Measurements from ENCODE around the gene ZP1. TPM values are rescaled to one million over a fixed set of nuclear protein-coding genes. Genes with fewer than 3 reads are reported as not detected.

ZP1 gene
- total RNA-seq, 1 donor from 2014 or later = not detected

DNA sequence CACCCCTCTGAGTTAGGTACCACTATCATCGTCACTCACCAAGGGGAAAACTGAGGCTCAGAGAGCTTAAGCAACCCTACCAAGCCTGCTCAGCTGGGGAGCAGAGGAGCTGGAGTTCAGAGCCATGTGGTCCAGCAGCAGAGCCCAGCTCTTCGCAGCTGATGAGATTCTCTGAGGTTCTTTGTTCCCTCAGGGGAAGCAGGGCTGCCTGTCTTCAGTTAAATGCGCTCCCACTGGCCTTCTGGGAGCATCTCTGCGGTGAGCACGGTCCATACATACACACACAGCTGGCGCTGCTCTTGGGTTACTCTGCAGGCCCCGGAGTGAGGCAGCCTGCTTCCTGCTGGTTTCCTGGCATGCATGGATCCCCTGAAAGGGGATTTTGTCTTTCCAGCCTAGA lies 6.4 kb upstream of the ZP1 start:
- peaks cover 12% of the 10 kb centered on the region for H3K4me1 Mint-ChIP-seq
- no peaks in the 10 kb centered on the region for H3K36me3 Mint-ChIP-seq (ENCODE audit: low read depth)
- DNase-seq = no peak
- H3K27me3 Mint-ChIP-seq = peaks cover 5% of the 10 kb centered on the region
- no peaks in the 10 kb centered on the region for H3K9me3 Mint-ChIP-seq
- no peak overlapping the region for H3K4me3 Mint-ChIP-seq
- intact Hi-C loops (cut with micrococcal nuclease) = no loop called here
- H3K27ac Mint-ChIP-seq = no peak overlapping the region

DNA sequence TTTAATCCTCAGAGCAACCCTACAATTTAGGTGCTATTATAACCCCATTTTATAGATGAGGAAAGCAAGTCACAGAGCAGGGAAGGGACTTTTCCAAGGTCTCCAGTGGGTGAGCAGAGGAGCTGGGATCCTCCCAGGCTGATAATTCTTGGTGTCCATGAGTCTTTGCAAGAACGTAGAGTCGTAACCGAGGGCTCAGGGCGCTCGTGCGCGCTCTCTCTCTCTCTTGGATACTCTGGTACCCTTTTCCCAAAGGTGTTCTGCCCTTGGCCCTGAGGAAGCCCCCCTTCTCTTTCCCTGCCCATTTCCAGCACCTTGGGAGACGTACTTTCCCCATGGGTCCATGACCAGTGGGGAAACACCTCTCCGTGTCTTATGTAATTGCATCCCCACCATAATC lies 5.2 kb upstream of the ZP1 start:
- H3K27ac Mint-ChIP-seq = no peak overlapping the region
- H3K4me1 Mint-ChIP-seq = peaks cover 12% of the 10 kb centered on the region
- H3K9me3 Mint-ChIP-seq = no peaks in the 10 kb centered on the region
- H3K27me3 Mint-ChIP-seq = peaks cover 5% of the 10 kb centered on the region
- H3K36me3 Mint-ChIP-seq (ENCODE audit: low read depth) = no peaks in the 10 kb centered on the region
- no peak overlapping the region for H3K4me3 Mint-ChIP-seq
- intact Hi-C loops (cut with micrococcal nuclease) = no loop called here
- DNase-seq = no peak

DNA sequence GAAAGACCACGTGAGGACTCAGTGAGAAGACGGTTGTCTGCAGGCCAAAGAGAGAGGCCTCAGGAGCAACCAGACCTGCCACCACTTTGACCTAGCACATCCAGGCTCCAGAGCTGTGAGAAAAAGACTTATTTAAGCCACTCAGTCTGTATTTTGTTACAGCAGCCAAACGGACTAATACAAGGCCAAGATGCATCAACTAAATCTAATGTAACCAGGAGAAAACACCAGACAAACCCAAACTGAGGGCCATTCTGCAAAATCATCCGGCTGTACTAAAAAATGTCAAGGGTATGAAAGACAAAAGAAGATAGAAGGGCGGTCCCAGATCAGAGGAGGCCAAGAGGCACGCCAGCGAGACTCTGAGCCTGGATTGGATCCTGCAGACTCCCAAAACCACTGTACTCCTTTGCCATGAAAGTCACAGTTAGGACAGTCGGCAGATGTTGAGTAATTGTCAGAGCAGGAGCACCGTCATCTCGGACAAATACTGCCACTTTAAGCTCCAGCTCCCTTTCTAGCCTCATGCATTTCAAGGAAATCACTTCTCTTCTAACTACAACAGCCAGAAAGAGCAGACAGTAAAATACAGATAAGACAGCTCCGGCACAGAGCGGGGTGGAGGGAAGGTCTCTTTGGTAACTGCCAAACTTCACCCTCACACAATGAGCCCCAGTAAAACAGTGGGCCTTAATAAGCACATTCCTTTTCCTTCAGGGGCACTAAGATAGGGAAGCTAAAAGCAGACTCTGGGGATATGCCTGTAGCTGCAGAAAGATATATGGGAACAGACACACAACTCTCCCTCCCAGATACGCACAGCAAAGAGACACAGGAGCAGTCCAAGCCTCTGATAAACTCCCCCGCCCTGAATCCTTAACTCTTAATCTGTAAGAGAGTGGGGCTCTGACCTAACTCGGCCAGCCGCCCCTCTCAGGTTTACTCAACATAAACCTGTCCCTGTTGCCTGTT lies 3.5 kb upstream of the ZP1 start:
- Mint-ChIP-seq H3K27me3 (peaks cover 5% of the 10 kb centered on the region), H3K9me3 (no peaks in the 10 kb centered on the region), H3K4me3 (no peak overlapping the region), H3K36me3 (ENCODE audit: low read depth) (no peaks in the 10 kb centered on the region), H3K4me1 (peaks cover 10% of the 10 kb centered on the region), H3K27ac (no peak overlapping the region)
- intact Hi-C loops (cut with micrococcal nuclease) = no loop called here
- no peak for DNase-seq

DNA sequence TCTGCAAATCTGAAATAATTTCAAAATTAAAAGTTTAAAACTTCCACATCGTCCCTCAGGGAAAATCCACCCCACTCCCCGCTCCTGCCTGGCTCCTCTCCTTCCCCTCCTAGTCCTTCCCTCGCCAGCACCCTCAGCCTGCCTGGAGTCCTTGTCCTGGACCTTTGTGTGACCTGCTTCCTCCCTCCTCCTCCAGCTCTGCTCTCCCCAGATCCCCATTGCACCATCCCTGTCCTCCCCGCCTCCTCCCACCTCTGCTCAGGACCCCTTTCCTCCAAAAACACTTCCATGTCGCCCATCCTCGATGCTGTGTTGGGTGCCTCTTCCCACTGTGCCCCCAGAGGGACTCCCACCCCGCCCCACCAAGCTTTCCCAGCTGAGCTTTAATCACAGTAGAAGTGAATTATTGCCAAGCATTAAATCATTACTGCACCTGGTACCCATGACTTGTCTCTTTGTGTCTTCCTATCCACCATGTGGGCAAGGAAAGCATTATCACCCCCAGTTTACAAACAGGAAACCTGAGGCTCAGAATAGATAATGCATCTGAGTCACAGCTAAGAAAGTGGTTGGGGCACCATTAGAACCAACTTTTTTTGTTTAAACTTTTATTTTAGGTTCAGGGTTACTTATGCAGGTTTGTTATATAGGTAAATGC lies 2.4 kb upstream of the ZP1 start:
- no peaks in the 10 kb centered on the region for H3K9me3 Mint-ChIP-seq
- H3K27ac Mint-ChIP-seq = no peak overlapping the region
- no peak for DNase-seq
- H3K4me1 Mint-ChIP-seq = peaks cover 9% of the 10 kb centered on the region
- H3K27me3 Mint-ChIP-seq = peaks cover 5% of the 10 kb centered on the region
- no peak overlapping the region for H3K4me3 Mint-ChIP-seq
- no peaks in the 10 kb centered on the region for H3K36me3 Mint-ChIP-seq (ENCODE audit: low read depth)
- intact Hi-C loops (cut with micrococcal nuclease) = no loop called here

DNA sequence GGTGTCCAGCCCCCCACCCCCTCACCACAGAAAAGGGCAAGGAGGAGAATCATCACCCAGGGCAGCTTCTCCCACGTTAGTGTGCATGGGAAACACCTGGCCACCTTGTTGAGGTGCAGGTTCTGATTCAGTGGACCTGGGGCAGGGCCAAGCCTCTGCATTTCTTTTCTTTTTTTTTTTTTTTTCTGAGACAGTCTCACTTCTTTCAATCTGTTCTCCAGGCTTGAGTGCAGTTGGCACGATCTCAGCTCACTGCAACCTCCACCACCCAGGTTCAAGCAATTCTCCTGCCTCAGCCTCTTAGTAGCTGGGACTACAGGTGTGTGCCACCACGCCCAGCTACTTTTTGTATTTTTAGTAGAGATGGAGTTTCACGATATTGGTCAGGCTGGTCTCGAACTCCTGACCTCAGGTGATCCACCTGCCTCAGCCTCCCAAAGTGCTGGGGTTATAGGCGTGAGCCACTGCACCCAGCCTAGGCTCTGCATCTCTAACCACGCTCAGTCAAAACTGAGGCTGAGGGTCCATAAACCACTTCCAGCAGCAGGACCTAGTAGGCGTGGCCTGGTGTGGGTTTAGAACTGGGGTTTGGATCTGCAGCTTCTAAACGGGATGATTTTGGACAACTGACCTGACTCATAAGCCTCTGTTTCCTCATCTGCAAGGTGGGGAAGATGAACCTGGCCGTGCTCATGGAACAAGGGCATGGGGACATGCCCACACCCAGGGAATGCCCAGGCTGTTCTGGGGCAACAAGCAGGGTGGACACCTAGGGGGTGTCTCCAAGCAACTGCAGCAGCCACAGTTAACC lies 734 bp downstream of the ZP1 start:
- no peak overlapping the region for H3K27ac Mint-ChIP-seq
- no peak overlapping the region for H3K4me3 Mint-ChIP-seq
- no peaks in the 10 kb centered on the region for H3K9me3 Mint-ChIP-seq
- peaks cover 17% of the 10 kb centered on the region for H3K4me1 Mint-ChIP-seq
- DNase-seq = no peak
- H3K36me3 Mint-ChIP-seq (ENCODE audit: low read depth) = no peaks in the 10 kb centered on the region
- H3K27me3 Mint-ChIP-seq = peaks cover 5% of the 10 kb centered on the region
- intact Hi-C loops (cut with micrococcal nuclease) = no loop called here

DNA sequence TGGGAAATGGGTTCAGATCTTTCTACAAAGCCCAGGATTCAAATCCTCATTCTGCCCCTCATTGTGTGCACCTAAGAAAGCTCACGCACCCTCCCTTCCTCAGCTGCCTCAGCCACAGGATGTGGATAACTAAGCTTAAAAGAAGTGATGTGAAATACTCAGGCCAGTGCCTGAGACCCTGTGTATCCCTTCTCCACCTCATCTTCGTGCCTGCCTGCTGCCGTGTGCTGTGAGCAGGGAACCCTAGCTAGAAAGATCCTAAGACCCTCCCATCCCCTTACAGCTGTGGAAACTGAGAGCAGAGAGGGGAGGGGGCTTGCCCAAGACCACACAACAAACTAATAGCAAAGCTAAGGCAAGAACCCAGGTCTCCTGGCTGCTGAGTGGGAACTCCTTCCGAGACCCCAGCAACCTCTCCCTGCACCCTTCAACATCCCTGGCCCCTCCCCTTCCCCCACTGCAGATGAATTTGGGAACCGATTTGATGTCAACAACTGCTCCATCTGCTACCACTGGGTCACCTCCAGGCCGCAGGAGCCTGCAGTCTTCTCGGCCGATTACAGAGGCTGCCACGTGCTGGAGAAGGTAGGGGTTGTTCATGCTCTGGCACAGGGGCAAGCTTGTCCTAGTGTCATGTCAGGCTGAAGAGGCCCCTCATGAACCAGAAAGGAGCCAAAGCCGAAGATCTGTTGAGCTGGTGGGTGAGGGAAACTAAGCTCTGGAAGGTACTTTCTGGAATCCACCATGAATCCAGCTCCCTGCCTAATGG lies 1.5 kb downstream of the ZP1 start:
- DNase-seq = no peak
- intact Hi-C loops (cut with micrococcal nuclease) = no loop called here
- no peaks in the 10 kb centered on the region for H3K9me3 Mint-ChIP-seq
- H3K27me3 Mint-ChIP-seq = peaks cover 5% of the 10 kb centered on the region
- no peaks in the 10 kb centered on the region for H3K36me3 Mint-ChIP-seq (ENCODE audit: low read depth)
- H3K4me3 Mint-ChIP-seq = no peak overlapping the region
- no peak overlapping the region for H3K27ac Mint-ChIP-seq
- H3K4me1 Mint-ChIP-seq = peaks cover 19% of the 10 kb centered on the region

DNA sequence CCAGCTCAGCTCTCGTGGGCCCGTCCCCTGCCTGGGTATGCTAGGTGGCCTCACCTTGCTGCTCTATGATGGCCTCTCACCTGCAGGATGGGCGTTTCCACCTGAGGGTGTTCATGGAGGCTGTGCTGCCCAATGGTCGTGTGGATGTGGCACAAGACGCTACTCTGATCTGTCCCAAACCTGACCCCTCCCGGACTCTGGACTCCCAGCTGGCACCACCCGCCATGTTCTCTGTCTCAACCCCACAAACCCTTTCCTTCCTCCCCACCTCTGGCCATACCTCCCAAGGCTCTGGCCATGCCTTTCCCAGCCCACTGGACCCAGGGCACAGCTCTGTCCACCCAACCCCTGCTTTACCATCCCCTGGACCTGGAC lies 2.1 kb downstream of the ZP1 start:
- Mint-ChIP-seq H3K4me1 (peaks cover 19% of the 10 kb centered on the region), H3K27me3 (peaks cover 3% of the 10 kb centered on the region), H3K27ac (no peak overlapping the region), H3K9me3 (no peaks in the 10 kb centered on the region), H3K36me3 (ENCODE audit: low read depth) (no peaks in the 10 kb centered on the region), H3K4me3 (no peak overlapping the region)
- DNase-seq = no peak
- intact Hi-C loops (cut with micrococcal nuclease) = no loop called here

DNA sequence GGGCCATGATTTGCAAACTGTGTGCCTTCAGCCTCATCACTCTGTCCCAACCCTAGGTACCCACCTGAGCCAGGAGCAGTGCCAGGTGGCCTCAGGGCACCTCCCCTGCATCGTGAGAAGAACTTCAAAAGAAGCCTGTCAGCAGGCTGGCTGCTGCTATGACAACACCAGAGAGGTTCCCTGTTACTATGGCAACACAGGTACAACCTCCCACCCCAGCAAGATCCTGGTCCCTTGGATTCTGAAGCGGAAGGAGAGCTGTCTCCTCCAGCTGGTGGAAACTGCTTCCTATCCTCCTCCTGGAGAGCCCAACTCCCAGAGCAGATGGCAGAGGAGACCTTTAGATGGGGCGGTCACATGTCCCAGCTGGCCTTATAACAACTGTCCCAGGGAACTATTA lies 2.9 kb downstream of the ZP1 start:
- peaks cover 19% of the 10 kb centered on the region for H3K4me1 Mint-ChIP-seq
- no peaks in the 10 kb centered on the region for H3K36me3 Mint-ChIP-seq (ENCODE audit: low read depth)
- H3K27ac Mint-ChIP-seq = no peak overlapping the region
- H3K9me3 Mint-ChIP-seq = no peaks in the 10 kb centered on the region
- no peaks in the 10 kb centered on the region for H3K27me3 Mint-ChIP-seq
- no peak for DNase-seq
- intact Hi-C loops (cut with micrococcal nuclease) = no loop called here
- H3K4me3 Mint-ChIP-seq = no peak overlapping the region

DNA sequence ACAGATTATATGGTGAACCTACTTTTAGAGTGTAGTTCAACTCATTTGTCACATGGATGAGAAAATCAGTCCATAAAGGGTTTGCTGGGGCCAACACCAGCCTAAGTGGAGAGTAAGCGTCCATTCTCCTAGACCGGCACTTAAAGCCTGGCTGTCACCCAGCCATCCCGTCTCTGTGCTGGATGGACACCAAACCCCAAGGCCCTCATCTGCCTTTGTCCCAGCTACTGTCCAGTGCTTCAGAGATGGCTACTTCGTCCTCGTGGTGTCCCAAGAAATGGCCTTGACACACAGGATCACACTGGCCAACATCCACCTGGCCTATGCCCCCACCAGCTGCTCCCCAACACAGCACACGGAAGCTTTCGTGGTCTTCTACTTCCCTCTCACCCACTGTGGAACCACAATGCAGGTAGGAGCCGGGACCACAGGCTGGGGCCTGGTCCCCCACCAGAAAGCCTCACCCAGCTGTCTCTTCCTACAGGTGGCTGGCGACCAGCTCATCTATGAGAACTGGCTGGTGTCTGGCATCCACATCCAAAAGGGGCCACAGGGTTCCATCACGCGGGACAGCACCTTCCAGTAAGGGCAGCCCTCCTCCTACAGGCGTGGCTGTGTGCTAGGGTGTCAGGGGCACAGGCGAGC lies 3.5 kb downstream of the ZP1 start:
- Mint-ChIP-seq H3K4me1 (peaks cover 19% of the 10 kb centered on the region), H3K27me3 (no peaks in the 10 kb centered on the region), H3K36me3 (ENCODE audit: low read depth) (no peaks in the 10 kb centered on the region), H3K27ac (peak overlapping the region; percentile 56), H3K4me3 (no peak overlapping the region), H3K9me3 (no peaks in the 10 kb centered on the region)
- intact Hi-C loops (cut with micrococcal nuclease) = no loop called here
- DNase-seq = no peak

DNA sequence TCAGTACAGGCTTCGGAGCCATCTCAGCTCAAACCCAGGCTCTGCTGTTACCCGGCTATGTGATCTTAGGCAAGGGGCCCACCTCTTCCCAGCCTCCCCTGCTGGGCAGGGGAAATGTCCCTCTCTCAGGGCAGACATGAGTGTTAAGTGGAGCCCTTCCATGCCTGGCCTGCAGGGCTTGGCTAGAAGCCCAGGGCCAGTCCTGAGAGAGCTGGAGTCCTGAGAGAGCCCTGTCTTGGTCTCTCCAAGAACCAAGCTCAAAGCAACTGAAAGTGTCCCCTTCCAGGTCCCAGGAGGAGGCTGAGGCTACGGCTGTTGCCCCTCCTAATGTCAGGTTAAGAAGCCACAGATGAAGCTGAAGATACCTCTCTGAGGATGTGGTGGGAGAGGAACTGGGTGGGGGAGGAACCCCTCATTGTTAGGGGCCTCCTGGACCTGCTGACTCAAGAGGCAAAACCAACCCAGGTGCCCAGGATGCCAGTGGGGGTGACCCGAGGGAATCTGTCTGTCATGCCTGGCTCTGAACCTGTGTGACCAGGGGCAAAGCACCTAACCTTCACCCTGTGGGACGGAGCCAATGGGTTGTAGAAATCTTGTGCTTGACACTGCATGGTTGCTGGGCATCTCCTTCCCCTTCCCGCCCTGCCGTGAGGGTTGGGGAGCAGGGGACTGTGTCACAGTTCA lies 4.2 kb downstream of the ZP1 start:
- H3K4me1 Mint-ChIP-seq = peaks cover 19% of the 10 kb centered on the region
- no peaks in the 10 kb centered on the region for H3K9me3 Mint-ChIP-seq
- H3K36me3 Mint-ChIP-seq (ENCODE audit: low read depth) = no peaks in the 10 kb centered on the region
- no peak for DNase-seq
- no peaks in the 10 kb centered on the region for H3K27me3 Mint-ChIP-seq
- no peak overlapping the region for H3K27ac Mint-ChIP-seq
- intact Hi-C loops (cut with micrococcal nuclease) = no loop called here
- H3K4me3 Mint-ChIP-seq = no peak overlapping the region

DNA sequence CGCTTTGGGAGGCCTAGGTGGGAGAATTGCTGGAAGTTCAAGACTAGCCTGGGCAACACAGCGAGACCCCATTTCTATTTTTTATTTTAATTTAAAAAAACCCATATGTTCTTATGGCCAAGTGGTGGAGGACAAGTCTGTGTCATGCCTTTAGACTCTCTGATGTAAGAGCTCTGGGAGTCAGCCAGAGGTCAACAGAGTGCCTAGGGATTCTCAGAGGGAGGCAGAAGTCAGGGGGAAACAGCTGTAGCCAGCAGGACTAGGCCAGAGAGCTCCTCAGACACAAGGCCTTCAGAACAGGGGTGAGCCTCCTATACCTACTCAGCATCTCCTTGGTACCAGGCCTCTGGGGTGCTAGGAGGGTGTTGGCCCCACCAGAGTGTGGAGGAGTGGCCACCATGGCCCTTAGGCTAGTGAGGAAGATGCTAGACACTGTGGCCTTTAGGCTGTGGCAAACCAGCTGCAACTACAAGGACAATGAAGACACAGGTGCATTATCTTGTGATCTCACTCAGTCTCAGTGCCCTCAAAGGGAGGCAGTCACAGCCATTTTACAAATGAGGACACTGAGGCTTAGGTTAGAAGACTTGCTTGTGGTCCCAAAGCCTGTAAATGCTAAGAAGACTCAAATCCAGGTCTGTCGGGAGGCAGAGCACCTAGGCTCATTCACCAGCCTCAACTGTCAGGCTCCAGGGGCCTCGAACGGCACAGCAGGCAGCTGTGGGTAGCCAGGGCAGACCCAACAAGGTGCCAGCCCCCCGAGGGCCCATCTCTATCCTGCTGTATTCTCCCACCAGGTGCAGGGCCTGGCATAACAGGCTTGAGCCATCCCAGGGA lies 5.0 kb downstream of the ZP1 start:
- Mint-ChIP-seq H3K4me1 (peaks cover 19% of the 10 kb centered on the region), H3K27me3 (no peaks in the 10 kb centered on the region), H3K27ac (no peak overlapping the region), H3K9me3 (no peaks in the 10 kb centered on the region), H3K36me3 (ENCODE audit: low read depth) (no peaks in the 10 kb centered on the region), H3K4me3 (no peak overlapping the region)
- no peak for DNase-seq
- intact Hi-C loops (cut with micrococcal nuclease) = no loop called here

DNA sequence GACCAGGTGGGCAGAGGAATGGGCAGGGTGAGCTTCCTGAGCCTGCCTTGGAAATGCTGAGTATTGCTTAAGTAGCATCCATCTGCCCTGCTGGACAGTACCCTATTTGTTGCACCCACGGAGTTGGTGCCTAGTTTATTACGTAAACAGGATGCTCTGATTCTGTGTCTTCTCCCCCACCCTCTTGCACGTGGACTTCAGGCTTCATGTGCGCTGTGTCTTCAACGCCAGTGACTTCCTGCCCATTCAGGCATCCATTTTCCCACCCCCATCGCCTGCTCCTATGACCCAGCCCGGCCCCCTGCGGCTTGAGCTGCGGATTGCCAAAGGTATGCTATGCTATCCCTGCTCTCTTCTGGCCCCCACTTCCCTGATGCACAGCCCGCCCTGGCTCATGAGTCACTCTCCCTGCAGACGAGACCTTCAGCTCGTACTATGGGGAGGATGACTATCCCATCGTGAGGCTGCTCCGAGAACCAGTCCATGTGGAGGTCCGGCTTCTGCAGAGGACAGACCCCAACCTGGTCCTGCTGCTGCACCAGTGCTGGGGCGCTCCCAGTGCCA lies 5.7 kb downstream of the ZP1 start:
- no peaks in the 10 kb centered on the region for H3K9me3 Mint-ChIP-seq
- intact Hi-C loops (cut with micrococcal nuclease) = no loop called here
- no peaks in the 10 kb centered on the region for H3K27me3 Mint-ChIP-seq
- no peaks in the 10 kb centered on the region for H3K36me3 Mint-ChIP-seq (ENCODE audit: low read depth)
- peaks cover 19% of the 10 kb centered on the region for H3K4me1 Mint-ChIP-seq
- H3K4me3 Mint-ChIP-seq = no peak overlapping the region
- H3K27ac Mint-ChIP-seq = no peak overlapping the region
- DNase-seq = no peak

Data from activated CD4-positive, alpha-beta T cell treated with anti-CD3 and anti-CD28 coated beads, Interleukin-2, amount 10 ng/mL, durations not matched to agents 24 days and 14 days (primary cell).